Ishikawa (cell line): ENCODE measurements around the gene GSE1.

Experiments used
- CEBPB ChIP-seq: IDR thresholded peaks from 2 replicates; pipeline ENCODE4 v1.6.1; 2012
- CREB1 ChIP-seq: IDR thresholded peaks from 2 replicates; pipeline ENCODE4 v1.6.1; 2012; ENCODE audit warnings: low read depth
- EGR1 ChIP-seq: IDR thresholded peaks from 2 replicates; pipeline ENCODE4 v1.6.1; 2012
- EP300 ChIP-seq: IDR thresholded peaks from 2 replicates; pipeline ENCODE4 v1.6.1; 2012; ENCODE audit warnings: borderline replicate concordance
- FOXM1 ChIP-seq: IDR thresholded peaks from 2 replicates; pipeline ENCODE4 v1.6.1; 2012; ENCODE audit warnings: low read depth, borderline replicate concordance
- NFIC ChIP-seq: IDR thresholded peaks from 2 replicates; pipeline ENCODE4 v1.6.1; 2012
- RAD21 ChIP-seq: IDR thresholded peaks from 2 replicates; pipeline ENCODE4 v1.6.1; 2012; ENCODE audit warnings: low read depth
- TAF1 ChIP-seq: IDR thresholded peaks from 2 replicates; pipeline ENCODE4 v1.6.1; 2012; ENCODE audit warnings: low read depth, mild to moderate bottlenecking
- TCF12 ChIP-seq: IDR thresholded peaks from 2 replicates; pipeline ENCODE4 v1.6.1; 2012; ENCODE audit warnings: low read depth
- TEAD4 ChIP-seq: IDR thresholded peaks from 2 replicates; pipeline ENCODE4 v1.6.1; 2012
- YY1 ChIP-seq: IDR thresholded peaks from 2 replicates; pipeline ENCODE4 v1.6.1; 2012; ENCODE audit warnings: low read depth
- ZBTB7A ChIP-seq: IDR thresholded peaks from 2 replicates; pipeline ENCODE4 v1.6.1; 2012; ENCODE audit warnings: low read depth
- TF ChIP-seq, protein P1 (sequence below): IDR thresholded peaks from 2 replicates; pipeline ENCODE4 v1.6.1; 2012; ENCODE audit warnings: low read depth, mild to moderate bottlenecking
- TF ChIP-seq, protein P2 (sequence below): IDR thresholded peaks from 2 replicates; pipeline ENCODE4 v1.6.1; 2012
- TF ChIP-seq, protein P3 (sequence below): IDR thresholded peaks from 2 replicates; pipeline ENCODE4 v1.6.1; 2012

GSE1 gene

DNA sequence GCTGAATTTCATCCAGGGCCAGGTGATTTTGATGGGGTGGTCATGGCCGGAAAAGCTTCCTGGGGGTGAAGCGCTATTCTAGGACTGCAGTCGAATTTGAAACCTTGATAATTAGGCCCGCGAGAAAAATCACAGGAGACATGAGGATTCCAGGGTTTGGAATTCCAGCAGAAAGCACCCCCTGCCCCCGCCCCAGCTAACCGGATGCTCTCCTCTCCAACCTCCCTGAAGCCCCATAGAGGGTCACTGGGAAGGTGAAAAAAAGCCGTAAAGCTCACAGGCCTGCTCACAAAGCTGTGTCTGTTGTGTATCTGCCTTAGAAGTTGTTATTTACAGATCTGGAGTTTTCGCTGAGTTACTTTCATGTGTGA is 76.8 kb downstream of the GSE1 start:
- TF ChIP-seq, protein P1, sequence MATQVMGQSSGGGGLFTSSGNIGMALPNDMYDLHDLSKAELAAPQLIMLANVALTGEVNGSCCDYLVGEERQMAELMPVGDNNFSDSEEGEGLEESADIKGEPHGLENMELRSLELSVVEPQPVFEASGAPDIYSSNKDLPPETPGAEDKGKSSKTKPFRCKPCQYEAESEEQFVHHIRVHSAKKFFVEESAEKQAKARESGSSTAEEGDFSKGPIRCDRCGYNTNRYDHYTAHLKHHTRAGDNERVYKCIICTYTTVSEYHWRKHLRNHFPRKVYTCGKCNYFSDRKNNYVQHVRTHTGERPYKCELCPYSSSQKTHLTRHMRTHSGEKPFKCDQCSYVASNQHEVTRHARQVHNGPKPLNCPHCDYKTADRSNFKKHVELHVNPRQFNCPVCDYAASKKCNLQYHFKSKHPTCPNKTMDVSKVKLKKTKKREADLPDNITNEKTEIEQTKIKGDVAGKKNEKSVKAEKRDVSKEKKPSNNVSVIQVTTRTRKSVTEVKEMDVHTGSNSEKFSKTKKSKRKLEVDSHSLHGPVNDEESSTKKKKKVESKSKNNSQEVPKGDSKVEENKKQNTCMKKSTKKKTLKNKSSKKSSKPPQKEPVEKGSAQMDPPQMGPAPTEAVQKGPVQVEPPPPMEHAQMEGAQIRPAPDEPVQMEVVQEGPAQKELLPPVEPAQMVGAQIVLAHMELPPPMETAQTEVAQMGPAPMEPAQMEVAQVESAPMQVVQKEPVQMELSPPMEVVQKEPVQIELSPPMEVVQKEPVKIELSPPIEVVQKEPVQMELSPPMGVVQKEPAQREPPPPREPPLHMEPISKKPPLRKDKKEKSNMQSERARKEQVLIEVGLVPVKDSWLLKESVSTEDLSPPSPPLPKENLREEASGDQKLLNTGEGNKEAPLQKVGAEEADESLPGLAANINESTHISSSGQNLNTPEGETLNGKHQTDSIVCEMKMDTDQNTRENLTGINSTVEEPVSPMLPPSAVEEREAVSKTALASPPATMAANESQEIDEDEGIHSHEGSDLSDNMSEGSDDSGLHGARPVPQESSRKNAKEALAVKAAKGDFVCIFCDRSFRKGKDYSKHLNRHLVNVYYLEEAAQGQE: no peak
- TF ChIP-seq, protein P2, sequence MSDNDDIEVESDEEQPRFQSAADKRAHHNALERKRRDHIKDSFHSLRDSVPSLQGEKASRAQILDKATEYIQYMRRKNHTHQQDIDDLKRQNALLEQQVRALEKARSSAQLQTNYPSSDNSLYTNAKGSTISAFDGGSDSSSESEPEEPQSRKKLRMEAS: no peak
- TF ChIP-seq YY1: no peak
- no peak for TF ChIP-seq EP300
- TF ChIP-seq CREB1: no peak
- TF ChIP-seq EGR1: no peak
- no peak for TF ChIP-seq CEBPB
- no peak for TF ChIP-seq NFIC
- TF ChIP-seq TCF12: no peak
- no peak for TF ChIP-seq RAD21
- no peak for TF ChIP-seq FOXM1
- TF ChIP-seq ZBTB7A: no peak

DNA sequence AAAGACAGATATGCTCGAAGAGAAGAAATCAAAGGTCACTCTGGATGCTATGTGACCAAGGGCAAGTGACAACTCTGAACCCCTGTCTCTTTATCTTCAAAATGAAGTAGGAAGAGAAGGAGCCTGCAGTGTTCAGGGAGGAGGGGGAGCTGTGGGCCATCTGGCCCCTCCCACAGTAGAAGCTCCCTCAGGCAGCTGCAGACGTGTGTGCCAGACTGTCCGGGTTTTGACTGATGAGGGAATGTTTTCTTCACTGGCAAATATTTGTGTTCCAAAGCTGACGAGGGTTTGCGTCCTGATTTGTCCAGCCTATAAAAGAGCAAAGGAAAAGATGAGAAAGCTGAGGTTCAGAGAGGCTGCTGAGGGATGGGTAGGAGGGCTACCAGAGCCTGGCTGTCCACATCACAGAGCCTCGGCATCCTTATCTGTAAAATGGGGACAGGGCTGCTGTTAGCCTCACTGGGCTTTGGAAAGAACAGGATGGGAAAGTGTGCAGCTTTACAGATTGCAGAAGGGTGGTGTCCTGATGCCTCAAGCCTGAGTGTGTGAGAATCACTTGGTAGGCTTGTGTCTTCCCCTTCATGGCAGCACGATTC is 77.4 kb downstream of the GSE1 start:
- TF ChIP-seq, protein P3, sequence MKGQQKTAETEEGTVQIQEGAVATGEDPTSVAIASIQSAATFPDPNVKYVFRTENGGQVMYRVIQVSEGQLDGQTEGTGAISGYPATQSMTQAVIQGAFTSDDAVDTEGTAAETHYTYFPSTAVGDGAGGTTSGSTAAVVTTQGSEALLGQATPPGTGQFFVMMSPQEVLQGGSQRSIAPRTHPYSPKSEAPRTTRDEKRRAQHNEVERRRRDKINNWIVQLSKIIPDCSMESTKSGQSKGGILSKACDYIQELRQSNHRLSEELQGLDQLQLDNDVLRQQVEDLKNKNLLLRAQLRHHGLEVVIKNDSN: no peak
- TF ChIP-seq CEBPB (no peak), TAF1 (no peak), YY1 (no peak), RAD21 (no peak), EP300 (no peak), EGR1 (no peak), CREB1 (no peak), TCF12 (no peak), FOXM1 (no peak), ZBTB7A (no peak), TEAD4 (no peak), NFIC (no peak)
- TF ChIP-seq, protein P2: no peak
- TF ChIP-seq, protein P1: no peak

DNA sequence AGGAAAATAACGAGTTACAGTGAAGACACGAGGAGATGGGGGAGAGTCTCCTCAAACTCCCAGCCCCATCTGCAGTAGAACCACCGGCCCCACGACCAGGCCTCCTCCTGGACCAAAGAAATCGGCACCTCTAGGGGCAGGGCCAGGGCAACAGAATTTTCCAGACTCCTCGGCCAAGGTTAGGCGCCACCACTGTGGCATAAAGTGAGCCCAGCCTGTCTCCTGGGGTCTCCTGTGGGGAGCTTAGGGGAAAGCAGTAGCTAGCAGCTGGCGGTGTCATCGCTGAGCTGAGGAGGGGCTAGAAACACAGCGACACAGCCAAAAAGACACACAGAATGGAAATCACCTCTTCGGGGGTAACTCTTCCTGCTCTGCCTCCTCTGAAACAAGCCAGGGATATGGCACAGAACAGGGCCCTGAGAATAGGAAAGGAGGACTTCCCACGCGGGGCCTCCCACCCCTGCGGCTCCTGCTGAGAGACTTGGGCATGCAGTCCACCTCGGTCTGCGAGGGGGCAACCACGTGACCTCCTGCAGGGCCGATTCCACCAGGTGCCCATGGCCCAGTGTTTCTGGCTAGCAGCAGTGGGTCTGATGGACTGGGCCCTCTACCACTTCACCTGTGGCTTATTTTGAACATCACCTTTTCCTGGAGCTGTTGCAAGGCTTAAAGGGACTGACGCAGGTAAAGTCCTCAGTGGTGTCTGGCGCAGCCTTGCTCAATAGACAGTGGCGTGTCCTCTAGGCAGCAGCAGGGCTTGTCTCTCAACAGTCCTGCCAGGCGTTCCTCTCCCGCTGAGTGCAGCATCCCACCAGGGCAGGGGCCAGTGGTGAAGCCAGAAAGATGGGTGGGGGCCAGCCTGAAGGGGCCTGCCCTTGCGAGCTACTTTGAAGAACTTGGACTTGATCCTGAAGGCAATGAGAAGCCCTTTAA is 82.3 kb downstream of the GSE1 start:
- TF ChIP-seq, protein P1: no peak
- TF ChIP-seq ZBTB7A: no peak
- TF ChIP-seq TAF1: no peak
- TF ChIP-seq, protein P2: no peak
- TF ChIP-seq CREB1: no peak
- TF ChIP-seq EGR1: no peak
- TF ChIP-seq RAD21: no peak
- TF ChIP-seq EP300: no peak
- TF ChIP-seq FOXM1: no peak
- TF ChIP-seq TCF12: no peak
- TF ChIP-seq YY1: no peak
- no peak for TF ChIP-seq CEBPB
- TF ChIP-seq TEAD4: no peak
- TF ChIP-seq, protein P3: no peak
- no peak for TF ChIP-seq NFIC
